A673 (cell line): Measurements from ENCODE around the gene RBBP8. TPM values are rescaled to one million over a fixed set of nuclear protein-coding genes. Genes with fewer than 3 reads are reported as not detected.
"Not testable (repeated sequence)": the region's sequence is repeated elsewhere in the genome, so short reads cannot be mapped to it uniquely, and the experiment has no call there.

Experiments used
- BruUV-seq: library from RNA; stranded (reverse); fragments of 400-500 nt; replicated peaks from 2 replicates; lab custom pipeline; 2021; lab: Mats Ljungman, UMichigan
- CTCF ChIA-PET: fragments of 300-600 bp; sonication (Branson Sonifier 250); formaldehyde crosslinking; loops from one replicate; lab custom pipeline; 2022; ENCODE audit warnings: antibody characterized with exemption; lab: Charles Lee
- POLR2A ChIA-PET: fragments of 300-600 bp; sonication (Branson Sonifier 250); formaldehyde crosslinking; loops from one replicate; lab custom pipeline; 2022; ENCODE audit warnings: antibody characterized with exemption; ENCODE audit not compliant: low non-redundant PET; lab: Charles Lee
- DNase-seq: peaks from one replicate; pipeline ENCODE4 v3.0.0-alpha.2; 2015; ENCODE audit warnings: low spot score
- H3K27ac ChIP-seq: fragments of 200-600 bp; sonication (generic); 2 replicates; pipeline ENCODE4 v1.5.1; 2016; ENCODE audit warnings: mixed run types, low read depth, mild to moderate bottlenecking, mixed read lengths, antibody characterized with exemption, low read length; ENCODE audit not compliant: poor library complexity, severe bottlenecking
- H3K27me3 ChIP-seq: fragments of 200-600 bp; sonication (generic); replicated peaks from 2 replicates; pipeline ENCODE4 v1.6.1; 2017; ENCODE audit warnings: mixed run types, low read depth, mild to moderate bottlenecking, mixed read lengths, antibody characterized with exemption, low read length; ENCODE audit not compliant: insufficient read depth, poor library complexity
- H3K36me3 ChIP-seq: fragments of 200-600 bp; sonication (generic); 2 replicates; pipeline ENCODE4 v1.6.1; 2016; ENCODE audit warnings: mixed run types, mild to moderate bottlenecking, mixed read lengths, antibody characterized with exemption, low read length; ENCODE audit not compliant: insufficient read depth, poor library complexity, severe bottlenecking
- H3K4me1 ChIP-seq: fragments of 200-600 bp; sonication (generic); 2 replicates; pipeline ENCODE4 v1.6.1; 2017; ENCODE audit warnings: mixed run types, mild to moderate bottlenecking, mixed read lengths, antibody characterized with exemption, low read length; ENCODE audit not compliant: insufficient read depth, poor library complexity, severe bottlenecking
- H3K4me3 ChIP-seq: fragments of 200-600 bp; sonication (generic); 2 replicates; pipeline ENCODE4 v1.5.1; 2016; ENCODE audit warnings: low read depth, mixed run types, mild to moderate bottlenecking, mixed read lengths, low read length; ENCODE audit not compliant: poor library complexity, severe bottlenecking
- H3K9me3 ChIP-seq: fragments of 200-600 bp; sonication (generic); 2 replicates; pipeline ENCODE4 v1.6.1; 2016; ENCODE audit warnings: mixed run types, low read depth, mild to moderate bottlenecking, mixed read lengths, antibody characterized with exemption, low read length; ENCODE audit not compliant: poor library complexity, severe bottlenecking
- EZH2 ChIP-seq: fragments of 200-600 bp; sonication (generic); IDR thresholded peaks from 2 replicates; pipeline ENCODE4 v1.6.1; 2017; ENCODE audit warnings: borderline replicate concordance, low read depth, mild to moderate bottlenecking, mixed read lengths, antibody characterized with exemption, low read length; ENCODE audit not compliant: poor library complexity, severe bottlenecking
- intact Hi-C: fragments of 100-400 bp; cut with micrococcal nuclease; formaldehyde crosslinking; loops from one replicate; pipeline ENCODE4 v1.10.0; 2022; ENCODE audit not compliant: unreplicated experiment
- total RNA-seq: library from RNA; stranded (reverse); gene quantifications from 2 replicates; pipeline ENCODE4 v1.2.3, GENCODE V29; 2021
- TF ChIP-seq, protein P1 (sequence below): fragments of 300-800, 200-600 bp; sonication (generic); conservative IDR thresholded peaks from 2 replicates; pipeline ENCODE4 v1.5.1; 2017; ENCODE audit warnings: low read depth, mild to moderate bottlenecking, antibody characterized with exemption, low read length, moderate library complexity, mixed read lengths

The RBBP8 gene
- total RNA-seq, 1 experiment from 2014 or later = 88.2 TPM

DNA sequence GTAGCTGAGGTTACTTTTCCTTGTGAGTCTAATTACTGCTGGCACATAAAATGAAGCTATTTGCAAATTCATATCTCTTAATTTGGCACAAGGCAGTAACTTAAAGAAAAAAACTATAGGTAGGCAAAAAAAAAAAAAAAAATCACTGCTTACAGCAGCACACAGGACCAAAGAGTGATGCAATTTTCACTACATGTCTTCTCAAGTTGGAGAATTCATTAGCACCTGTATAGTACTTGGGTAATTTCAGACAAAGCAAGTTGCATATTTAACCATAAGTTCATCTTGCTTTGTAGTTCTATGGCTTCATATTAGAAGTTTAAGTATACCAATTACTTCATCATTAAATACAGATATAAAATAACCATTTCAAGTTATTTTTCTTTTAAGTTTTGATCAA lies 33.7 kb upstream of the RBBP8 start:
- DNase-seq = no peak
- Histone ChIP-seq H3K4me3 (no peak overlapping the region), H3K9me3 (no peaks in the 10 kb centered on the region), H3K27me3 (no peaks in the 10 kb centered on the region), H3K4me1 (no peaks in the 10 kb centered on the region), H3K27ac (no peak overlapping the region), H3K36me3 (no peaks in the 10 kb centered on the region)
- intact Hi-C loops = no loop called here
- ChIA-PET POLR2A (no interaction called here), CTCF (no interaction called here)
- TF ChIP-seq EZH2 = no peak
- TF ChIP-seq, protein P1, sequence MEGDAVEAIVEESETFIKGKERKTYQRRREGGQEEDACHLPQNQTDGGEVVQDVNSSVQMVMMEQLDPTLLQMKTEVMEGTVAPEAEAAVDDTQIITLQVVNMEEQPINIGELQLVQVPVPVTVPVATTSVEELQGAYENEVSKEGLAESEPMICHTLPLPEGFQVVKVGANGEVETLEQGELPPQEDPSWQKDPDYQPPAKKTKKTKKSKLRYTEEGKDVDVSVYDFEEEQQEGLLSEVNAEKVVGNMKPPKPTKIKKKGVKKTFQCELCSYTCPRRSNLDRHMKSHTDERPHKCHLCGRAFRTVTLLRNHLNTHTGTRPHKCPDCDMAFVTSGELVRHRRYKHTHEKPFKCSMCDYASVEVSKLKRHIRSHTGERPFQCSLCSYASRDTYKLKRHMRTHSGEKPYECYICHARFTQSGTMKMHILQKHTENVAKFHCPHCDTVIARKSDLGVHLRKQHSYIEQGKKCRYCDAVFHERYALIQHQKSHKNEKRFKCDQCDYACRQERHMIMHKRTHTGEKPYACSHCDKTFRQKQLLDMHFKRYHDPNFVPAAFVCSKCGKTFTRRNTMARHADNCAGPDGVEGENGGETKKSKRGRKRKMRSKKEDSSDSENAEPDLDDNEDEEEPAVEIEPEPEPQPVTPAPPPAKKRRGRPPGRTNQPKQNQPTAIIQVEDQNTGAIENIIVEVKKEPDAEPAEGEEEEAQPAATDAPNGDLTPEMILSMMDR = no peak
- no TSS peak for BruUV-seq

DNA sequence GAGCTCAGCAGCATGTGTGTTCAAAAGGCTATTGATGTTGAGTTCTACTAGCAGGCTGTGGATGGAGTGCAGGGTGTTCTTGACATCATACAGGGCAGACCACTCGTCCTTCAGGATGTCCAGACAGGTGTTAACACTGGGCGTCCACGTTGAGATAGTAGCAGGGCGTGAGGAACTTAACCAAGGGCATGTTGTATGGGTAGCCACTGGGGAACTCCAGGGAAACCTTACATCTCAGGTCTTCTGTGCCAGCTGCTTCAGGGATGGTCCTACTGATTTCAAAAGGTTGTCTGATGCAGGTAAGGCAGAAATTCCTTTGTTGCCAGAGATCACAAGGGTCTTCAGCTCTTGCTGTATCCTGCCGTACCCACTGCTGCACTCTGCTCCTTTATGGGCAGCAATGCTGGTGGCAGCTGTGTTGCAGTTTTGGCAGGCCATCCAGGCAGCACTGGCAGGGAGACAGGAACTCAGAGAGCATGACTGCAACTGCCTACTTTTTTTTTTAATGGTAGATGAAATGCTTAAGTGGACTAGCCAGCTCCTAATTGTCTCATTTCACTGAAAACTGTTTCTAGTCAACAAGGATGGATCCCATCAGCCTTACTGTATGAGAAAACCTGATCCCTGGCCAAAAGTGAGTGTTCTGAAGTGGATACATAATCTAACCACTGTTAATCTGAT lies 32.4 kb upstream of the RBBP8 start:
- Histone ChIP-seq H3K36me3 (no peaks in the 10 kb centered on the region), H3K27me3 (no peaks in the 10 kb centered on the region), H3K9me3 (no peaks in the 10 kb centered on the region), H3K4me3 (no peak overlapping the region), H3K27ac (no peak overlapping the region), H3K4me1 (no peaks in the 10 kb centered on the region)
- TF ChIP-seq, protein P1 = no peak
- TF ChIP-seq EZH2 = no peak
- CTCF ChIA-PET = no interaction called here
- no TSS peak for BruUV-seq
- intact Hi-C loops = no loop called here
- POLR2A ChIA-PET = no interaction called here
- no peak for DNase-seq

DNA sequence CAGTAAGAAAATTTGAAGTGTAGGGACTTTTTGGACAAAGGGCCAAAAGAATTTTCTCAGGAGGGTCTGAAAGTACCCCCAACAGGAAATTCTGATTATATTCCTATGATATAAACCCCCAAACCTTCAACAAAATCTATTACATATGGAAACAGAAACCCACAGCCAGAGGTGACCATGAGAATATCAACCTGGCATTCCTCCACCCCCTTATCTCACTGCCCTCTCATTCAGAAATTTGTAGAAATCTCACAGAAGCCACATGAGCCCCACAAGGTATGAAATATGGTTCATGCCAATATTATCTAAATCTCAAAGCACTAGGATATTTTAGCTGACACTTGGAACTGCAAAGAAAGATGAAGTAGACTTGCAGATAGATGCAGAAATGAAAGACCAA lies 31.0 kb upstream of the RBBP8 start:
- no peaks in the 10 kb centered on the region for H3K27me3 ChIP-seq
- ChIA-PET POLR2A (no interaction called here), CTCF (no interaction called here)
- no TSS peak for BruUV-seq
- H3K4me1 ChIP-seq = no peaks in the 10 kb centered on the region
- DNase-seq = no peak
- H3K27ac ChIP-seq = no peak overlapping the region
- intact Hi-C loops = no loop called here
- H3K9me3 ChIP-seq = no peaks in the 10 kb centered on the region
- no peak overlapping the region for H3K4me3 ChIP-seq
- TF ChIP-seq EZH2 = no peak
- TF ChIP-seq, protein P1 = no peak
- no peaks in the 10 kb centered on the region for H3K36me3 ChIP-seq

DNA sequence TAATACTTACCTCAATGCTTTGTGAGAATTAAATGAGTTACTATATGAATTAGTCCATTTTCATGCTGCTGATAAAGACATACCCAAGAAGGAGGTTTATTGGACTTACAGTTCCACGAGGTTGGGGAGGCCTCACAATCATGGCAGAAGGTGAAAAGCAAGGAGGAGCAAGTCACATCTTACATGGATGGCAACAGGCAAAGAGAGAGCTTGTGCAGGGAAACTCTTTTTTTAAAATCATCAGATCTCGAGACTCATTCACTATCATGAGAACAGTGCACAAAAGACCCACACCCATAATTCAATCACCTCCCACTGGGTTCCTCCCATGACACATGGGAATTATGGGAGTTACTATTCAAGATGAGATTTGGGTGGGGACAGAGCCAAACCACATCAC lies 29.9 kb upstream of the RBBP8 start:
- CTCF ChIA-PET, H3K27ac ChIP-seq, DNase-seq, BruUV-seq, POLR2A ChIA-PET, H3K9me3 ChIP-seq, intact Hi-C loops, H3K36me3 ChIP-seq, H3K4me1 ChIP-seq, H3K27me3 ChIP-seq, H3K4me3 ChIP-seq: not testable (repeated sequence)
